Measurements from ENCODE around the gene OR52E4. TPM values are rescaled to one million over a fixed set of nuclear protein-coding genes. Genes with fewer than 3 reads are reported as not detected.

The OR52E4 gene
- total and polyA plus RNA-seq, 4 donors, result not detected

- TF ChIP-seq FOXA1 (IDR thresholded peaks at IDR 0.05), result no peak
- no peak for TF ChIP-seq HNF4A (conservative IDR thresholded peaks at IDR 0.05)
- TF ChIP-seq TAF1 (conservative IDR thresholded peaks at IDR 0.05), result no peak
- TF ChIP-seq SP1 (IDR thresholded peaks at IDR 0.05), result no peak
- no peak for TF ChIP-seq GABPA (IDR thresholded peaks at IDR 0.05 in 1 of 2, conservative IDR thresholded peaks at IDR 0.05 in 1 of 2)
- TF ChIP-seq EGR1 (IDR thresholded peaks at IDR 0.05; ENCODE audit: low read depth in 2 of 2), result no peak
- TF ChIP-seq YY1 (IDR thresholded peaks at IDR 0.05), result no peak
- no peak for TF ChIP-seq RAD21 (IDR thresholded peaks at IDR 0.05)
- TF ChIP-seq, protein P1, sequence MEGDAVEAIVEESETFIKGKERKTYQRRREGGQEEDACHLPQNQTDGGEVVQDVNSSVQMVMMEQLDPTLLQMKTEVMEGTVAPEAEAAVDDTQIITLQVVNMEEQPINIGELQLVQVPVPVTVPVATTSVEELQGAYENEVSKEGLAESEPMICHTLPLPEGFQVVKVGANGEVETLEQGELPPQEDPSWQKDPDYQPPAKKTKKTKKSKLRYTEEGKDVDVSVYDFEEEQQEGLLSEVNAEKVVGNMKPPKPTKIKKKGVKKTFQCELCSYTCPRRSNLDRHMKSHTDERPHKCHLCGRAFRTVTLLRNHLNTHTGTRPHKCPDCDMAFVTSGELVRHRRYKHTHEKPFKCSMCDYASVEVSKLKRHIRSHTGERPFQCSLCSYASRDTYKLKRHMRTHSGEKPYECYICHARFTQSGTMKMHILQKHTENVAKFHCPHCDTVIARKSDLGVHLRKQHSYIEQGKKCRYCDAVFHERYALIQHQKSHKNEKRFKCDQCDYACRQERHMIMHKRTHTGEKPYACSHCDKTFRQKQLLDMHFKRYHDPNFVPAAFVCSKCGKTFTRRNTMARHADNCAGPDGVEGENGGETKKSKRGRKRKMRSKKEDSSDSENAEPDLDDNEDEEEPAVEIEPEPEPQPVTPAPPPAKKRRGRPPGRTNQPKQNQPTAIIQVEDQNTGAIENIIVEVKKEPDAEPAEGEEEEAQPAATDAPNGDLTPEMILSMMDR (IDR thresholded peaks at IDR 0.05; ENCODE audit: low read depth, low read length, missing input control), result no peak
- TF ChIP-seq, protein P2, sequence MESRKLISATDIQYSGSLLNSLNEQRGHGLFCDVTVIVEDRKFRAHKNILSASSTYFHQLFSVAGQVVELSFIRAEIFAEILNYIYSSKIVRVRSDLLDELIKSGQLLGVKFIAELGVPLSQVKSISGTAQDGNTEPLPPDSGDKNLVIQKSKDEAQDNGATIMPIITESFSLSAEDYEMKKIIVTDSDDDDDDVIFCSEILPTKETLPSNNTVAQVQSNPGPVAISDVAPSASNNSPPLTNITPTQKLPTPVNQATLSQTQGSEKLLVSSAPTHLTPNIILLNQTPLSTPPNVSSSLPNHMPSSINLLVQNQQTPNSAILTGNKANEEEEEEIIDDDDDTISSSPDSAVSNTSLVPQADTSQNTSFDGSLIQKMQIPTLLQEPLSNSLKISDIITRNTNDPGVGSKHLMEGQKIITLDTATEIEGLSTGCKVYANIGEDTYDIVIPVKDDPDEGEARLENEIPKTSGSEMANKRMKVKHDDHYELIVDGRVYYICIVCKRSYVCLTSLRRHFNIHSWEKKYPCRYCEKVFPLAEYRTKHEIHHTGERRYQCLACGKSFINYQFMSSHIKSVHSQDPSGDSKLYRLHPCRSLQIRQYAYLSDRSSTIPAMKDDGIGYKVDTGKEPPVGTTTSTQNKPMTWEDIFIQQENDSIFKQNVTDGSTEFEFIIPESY (IDR thresholded peaks at IDR 0.05), result no peak
- TF ChIP-seq HNF4G (IDR thresholded peaks at IDR 0.05), result no peak
- no peak for TF ChIP-seq NR2F2 (IDR thresholded peaks at IDR 0.05)
- TF ChIP-seq JUND (IDR thresholded peaks at IDR 0.05), result no peak
- no peak for DNase-seq (ENCODE audit: low spot score)
- 81% methylated on average over 6 of the region's 6 CpGs for WGBS
- no peaks in the 10 kb centered on the region for H3K36me3 ChIP-seq (ENCODE audit: control insufficient read depth in 4 of 4, insufficient read depth in 3 of 4, low read depth in 1 of 4, low read length in 3 of 4)
- peaks cover 0 to 4% (median 0%) of the 10 kb centered on the region in 4 donors for H3K27me3 ChIP-seq (ENCODE audit: control insufficient read depth in 4 of 4, insufficient read depth in 4 of 4, low read length in 3 of 4)
- H3K9ac ChIP-seq (ENCODE audit: low read depth in 1 of 2, low read length in 2 of 2), result no peak overlapping the region
- no peaks in the 10 kb centered on the region for H3K9me3 ChIP-seq (ENCODE audit: control insufficient read depth in 4 of 4, low read length in 3 of 4)
- H3K4me3 ChIP-seq (ENCODE audit: low read depth in 1 of 3, low read length in 3 of 3), result no peak overlapping the region
- no peak overlapping the region for H3K27ac ChIP-seq (ENCODE audit: low read depth in 1 of 2, low read length in 2 of 2)
- H3K4me1 ChIP-seq (ENCODE audit: control insufficient read depth in 4 of 4, insufficient read depth in 4 of 4, low read length in 3 of 4), result no peaks in the 10 kb centered on the region
These were observed 49.1 kb upstream of the OR52E4 start for GRCh38 chr11:5831196-5831829.

GRCh38 chr11:5833446-5833845 is 47.0 kb upstream of the OR52E4 start:
- Histone ChIP-seq H3K27me3 (ENCODE audit: control insufficient read depth in 4 of 4, insufficient read depth in 4 of 4, low read length in 3 of 4) (peaks cover 0 to 4% (median 0%) of the 10 kb centered on the region in 4 donors), H3K9ac (ENCODE audit: low read depth in 1 of 2, low read length in 2 of 2) (no peak overlapping the region), H3K4me1 (ENCODE audit: control insufficient read depth in 4 of 4, insufficient read depth in 4 of 4, low read length in 3 of 4) (no peaks in the 10 kb centered on the region), H3K9me3 (ENCODE audit: control insufficient read depth in 4 of 4, low read length in 3 of 4) (no peaks in the 10 kb centered on the region), H3K27ac (ENCODE audit: low read depth in 1 of 2, low read length in 2 of 2) (no peak overlapping the region), H3K4me3 (ENCODE audit: low read depth in 1 of 3, low read length in 3 of 3) (no peak overlapping the region), H3K36me3 (ENCODE audit: control insufficient read depth in 4 of 4, insufficient read depth in 3 of 4, low read depth in 1 of 4, low read length in 3 of 4) (no peaks in the 10 kb centered on the region)
- DNase-seq (ENCODE audit: low spot score), result no peak
- WGBS, result 48% methylated on average over 2 of the region's 2 CpGs
- TF ChIP-seq TAF1 (conservative IDR thresholded peaks at IDR 0.05) (no peak), HNF4A (conservative IDR thresholded peaks at IDR 0.05) (no peak), RXRA (IDR thresholded peaks at IDR 0.05) (no peak), NR2F2 (IDR thresholded peaks at IDR 0.05) (no peak), SP1 (IDR thresholded peaks at IDR 0.05) (no peak)

DNA sequence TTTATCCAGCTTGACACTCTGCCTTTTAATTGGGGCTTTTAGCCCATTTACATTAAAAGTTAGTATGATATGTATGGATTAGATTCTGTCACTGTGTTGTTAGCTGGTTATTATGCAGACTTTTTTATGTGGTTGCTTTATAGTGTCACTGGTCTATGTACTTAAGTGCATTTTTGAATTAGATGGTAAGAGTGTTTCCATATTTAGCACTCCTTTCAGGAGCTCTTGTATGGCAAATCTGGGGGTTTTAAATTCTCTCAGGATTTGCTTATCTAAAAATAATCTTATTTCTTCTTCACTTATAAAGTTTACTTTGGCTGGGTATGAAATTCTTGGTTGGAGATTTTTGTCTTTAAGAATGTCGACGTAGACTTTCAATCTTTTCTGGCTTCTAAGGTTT is 42.7 kb upstream of the OR52E4 start:
- Histone ChIP-seq H3K36me3 (ENCODE audit: control insufficient read depth in 4 of 4, insufficient read depth in 3 of 4, low read depth in 1 of 4, low read length in 3 of 4) (no peaks in the 10 kb centered on the region), H3K4me1 (ENCODE audit: control insufficient read depth in 4 of 4, insufficient read depth in 4 of 4, low read length in 3 of 4) (no peaks in the 10 kb centered on the region), H3K27ac (ENCODE audit: low read depth in 1 of 2, low read length in 2 of 2) (no peak overlapping the region), H3K4me3 (ENCODE audit: low read depth in 1 of 3, low read length in 3 of 3) (no peak overlapping the region), H3K27me3 (ENCODE audit: control insufficient read depth in 4 of 4, insufficient read depth in 4 of 4, low read length in 3 of 4) (no peaks in the 10 kb centered on the region), H3K9me3 (ENCODE audit: control insufficient read depth in 4 of 4, low read length in 3 of 4) (no peaks in the 10 kb centered on the region), H3K9ac (ENCODE audit: low read depth in 1 of 2, low read length in 2 of 2) (no peak overlapping the region)
- 90% methylated on average over 2 of the region's 2 CpGs for WGBS
- DNase-seq (ENCODE audit: low spot score), result no peak
- TF ChIP-seq GABPA (IDR thresholded peaks at IDR 0.05 in 1 of 2, conservative IDR thresholded peaks at IDR 0.05 in 1 of 2) (no peak), FOXA1 (IDR thresholded peaks at IDR 0.05) (no peak), RAD21 (IDR thresholded peaks at IDR 0.05) (no peak), NR2F2 (IDR thresholded peaks at IDR 0.05) (no peak), HNF4G (IDR thresholded peaks at IDR 0.05) (no peak), EGR1 (IDR thresholded peaks at IDR 0.05; ENCODE audit: low read depth in 2 of 2) (no peak), SP1 (IDR thresholded peaks at IDR 0.05) (no peak), YY1 (IDR thresholded peaks at IDR 0.05) (no peak), HNF4A (conservative IDR thresholded peaks at IDR 0.05) (no peak), TAF1 (conservative IDR thresholded peaks at IDR 0.05) (no peak), RXRA (IDR thresholded peaks at IDR 0.05) (no peak), JUND (IDR thresholded peaks at IDR 0.05) (no peak), ATF3 (IDR thresholded peaks at IDR 0.05) (no peak), FOXA2 (IDR thresholded peaks at IDR 0.05) (no peak), MAX (IDR thresholded peaks at IDR 0.05) (no peak)
- TF ChIP-seq, protein P1 (IDR thresholded peaks at IDR 0.05; ENCODE audit: low read depth, low read length, missing input control), result no peak
- TF ChIP-seq, protein P2 (IDR thresholded peaks at IDR 0.05), result no peak

All from liver (tissue), 9 donors.